MM.1S (cell line): ENCODE data around the gene SLC10A2.

Source experiments
- EZH2 ChIP-seq: fragments of 300-600 bp; sonication (generic); optimal IDR thresholded peaks from 2 replicates; pipeline ENCODE3; 2017; ENCODE audit warnings: low read depth, mild to moderate bottlenecking, antibody characterized with exemption, low read length, mixed read lengths
- EZH2phosphoT487 ChIP-seq: fragments of 300-600 bp; sonication (generic); IDR thresholded peaks from 2 replicates; pipeline ENCODE4 v1.6.1; 2018; ENCODE audit warnings: antibody characterized with exemption, low read length
- TF ChIP-seq, protein P1 (sequence below): fragments of 300-600 bp; sonication (generic); IDR thresholded peaks from 2 replicates; pipeline ENCODE4 v1.5.1; 2016; ENCODE audit warnings: antibody characterized with exemption, low read length, mixed read lengths

- no peak for TF ChIP-seq EZH2phosphoT487
- TF ChIP-seq, protein P1, sequence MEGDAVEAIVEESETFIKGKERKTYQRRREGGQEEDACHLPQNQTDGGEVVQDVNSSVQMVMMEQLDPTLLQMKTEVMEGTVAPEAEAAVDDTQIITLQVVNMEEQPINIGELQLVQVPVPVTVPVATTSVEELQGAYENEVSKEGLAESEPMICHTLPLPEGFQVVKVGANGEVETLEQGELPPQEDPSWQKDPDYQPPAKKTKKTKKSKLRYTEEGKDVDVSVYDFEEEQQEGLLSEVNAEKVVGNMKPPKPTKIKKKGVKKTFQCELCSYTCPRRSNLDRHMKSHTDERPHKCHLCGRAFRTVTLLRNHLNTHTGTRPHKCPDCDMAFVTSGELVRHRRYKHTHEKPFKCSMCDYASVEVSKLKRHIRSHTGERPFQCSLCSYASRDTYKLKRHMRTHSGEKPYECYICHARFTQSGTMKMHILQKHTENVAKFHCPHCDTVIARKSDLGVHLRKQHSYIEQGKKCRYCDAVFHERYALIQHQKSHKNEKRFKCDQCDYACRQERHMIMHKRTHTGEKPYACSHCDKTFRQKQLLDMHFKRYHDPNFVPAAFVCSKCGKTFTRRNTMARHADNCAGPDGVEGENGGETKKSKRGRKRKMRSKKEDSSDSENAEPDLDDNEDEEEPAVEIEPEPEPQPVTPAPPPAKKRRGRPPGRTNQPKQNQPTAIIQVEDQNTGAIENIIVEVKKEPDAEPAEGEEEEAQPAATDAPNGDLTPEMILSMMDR: no peak
- no peak for TF ChIP-seq EZH2
Measured at GRCh38 chr13:103100830-103101229, 34.6 kb upstream of the SLC10A2 start.
